Hepatic stellate cell (primary cell): ENCODE data around the gene DRAXIN.

ENCODE experiments used
- DNase-seq: peaks from one replicate; pipeline ENCODE4 v3.0.0; 2011; ENCODE audit warnings: low spot score

The DRAXIN gene

DNA sequence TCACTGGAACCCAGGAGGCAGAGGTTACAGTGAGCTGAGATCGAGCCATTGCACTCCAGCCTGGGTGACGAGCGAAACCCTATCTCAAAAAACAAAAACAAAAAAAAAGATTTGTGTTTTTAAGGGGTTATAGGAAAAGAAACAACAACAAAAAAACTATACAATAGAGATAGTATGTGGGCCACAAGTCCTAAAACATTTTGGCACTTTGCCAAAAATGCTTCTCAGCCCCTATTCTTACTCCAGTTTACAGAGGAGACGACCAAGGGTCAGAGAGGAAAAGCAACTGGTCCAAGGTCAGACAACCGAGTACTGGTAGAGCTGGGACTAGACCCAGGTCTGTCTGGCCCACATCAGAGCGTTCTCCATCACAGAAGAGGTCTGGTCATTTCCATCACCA lies 33.9 kb upstream of the DRAXIN start:
- no peak for DNase-seq

DNA sequence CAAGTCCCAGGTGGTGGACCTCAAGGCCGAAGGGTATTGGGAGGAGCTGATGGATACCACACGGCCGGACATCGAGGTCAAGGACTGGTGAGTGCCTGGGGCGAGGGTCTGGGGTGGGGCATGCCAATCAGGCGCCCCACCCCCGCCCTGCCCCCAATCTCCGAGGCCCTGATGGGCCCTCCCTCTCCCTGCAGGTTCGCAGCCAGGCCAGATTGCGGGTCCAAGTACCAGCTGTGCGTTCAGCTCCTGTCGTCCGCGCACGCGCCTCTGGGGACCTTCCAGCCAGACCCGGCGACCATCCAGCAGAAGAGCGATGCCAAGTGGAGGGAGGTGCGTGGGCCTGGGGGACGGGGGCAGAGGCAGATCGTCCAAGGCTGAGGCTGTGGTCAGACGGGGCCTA lies 33.0 kb upstream of the DRAXIN start:
- no peak for DNase-seq

DNA sequence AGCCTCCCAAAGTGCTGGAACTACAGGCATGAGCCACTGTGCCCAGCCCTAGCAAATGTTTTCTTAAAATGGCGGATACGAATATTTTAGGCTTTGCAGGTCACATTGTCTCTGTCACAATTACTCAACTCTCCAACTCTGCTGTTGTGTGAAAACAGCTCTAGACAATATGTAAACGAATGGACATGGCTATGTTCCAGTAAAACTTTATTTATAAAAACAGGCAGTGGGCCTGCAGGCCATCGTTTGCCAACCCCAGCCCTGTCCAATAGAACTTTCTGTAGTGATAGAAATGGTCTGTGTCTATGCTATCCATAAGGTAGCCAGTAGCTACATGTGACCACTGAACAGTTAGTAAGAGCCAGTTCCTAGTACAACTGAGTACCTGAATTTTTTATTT lies 31.8 kb upstream of the DRAXIN start:
- no peak for DNase-seq

DNA sequence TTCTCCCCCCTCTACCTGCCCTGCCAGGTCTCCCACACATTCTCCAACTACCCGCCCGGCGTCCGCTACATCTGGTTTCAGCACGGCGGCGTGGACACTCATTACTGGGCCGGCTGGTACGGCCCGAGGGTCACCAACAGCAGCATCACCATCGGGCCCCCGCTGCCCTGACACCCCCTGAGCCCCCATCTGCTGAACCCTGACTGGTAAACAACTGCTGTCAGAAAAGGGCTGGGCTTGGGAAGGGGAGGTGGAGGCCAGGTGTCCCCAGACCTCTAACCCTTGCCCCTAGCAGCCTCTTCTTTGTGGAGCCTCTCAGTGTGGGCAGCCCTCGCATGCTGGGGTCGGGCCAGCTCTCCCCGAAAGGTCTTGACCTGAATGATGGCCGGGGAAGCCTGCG lies 30.4 kb upstream of the DRAXIN start:
- no peak for DNase-seq

DNA sequence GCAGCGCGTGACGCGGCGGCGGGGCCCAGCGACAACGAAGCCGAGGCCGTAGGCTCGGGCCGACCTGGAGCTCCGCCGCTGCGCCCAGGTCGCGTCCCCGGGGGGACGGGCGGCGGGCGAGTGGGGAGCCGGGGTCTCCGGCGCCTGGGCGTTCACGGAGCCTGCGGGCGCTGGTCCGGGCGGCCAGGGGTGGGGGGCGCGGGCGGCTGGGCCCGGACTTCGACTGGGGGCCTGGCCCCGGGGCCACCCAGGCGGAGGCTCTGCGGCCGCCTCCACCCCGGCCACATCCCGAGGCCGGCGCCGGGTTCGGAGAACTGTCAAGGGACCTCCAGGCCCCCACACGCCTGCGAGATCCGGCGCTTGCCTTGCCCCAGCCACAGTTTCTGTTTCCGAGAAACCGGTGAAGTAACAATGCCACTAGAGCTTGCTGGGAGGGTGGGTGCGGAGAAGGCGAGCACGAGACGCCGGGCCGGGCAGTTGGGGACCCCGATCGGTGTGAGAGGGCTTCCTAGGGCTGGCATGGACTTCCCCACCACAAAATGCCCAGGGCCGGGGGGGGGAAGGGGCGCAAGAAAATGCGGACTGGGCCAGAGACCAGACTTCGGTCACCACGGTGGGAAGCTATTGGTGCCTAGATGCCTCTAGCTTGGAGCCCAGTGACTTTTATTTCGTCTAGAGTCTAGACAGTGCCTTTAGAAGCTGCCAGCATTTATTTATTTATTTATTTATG lies 27.0 kb upstream of the DRAXIN start:
- peak; percentile 56 for DNase-seq

DNA sequence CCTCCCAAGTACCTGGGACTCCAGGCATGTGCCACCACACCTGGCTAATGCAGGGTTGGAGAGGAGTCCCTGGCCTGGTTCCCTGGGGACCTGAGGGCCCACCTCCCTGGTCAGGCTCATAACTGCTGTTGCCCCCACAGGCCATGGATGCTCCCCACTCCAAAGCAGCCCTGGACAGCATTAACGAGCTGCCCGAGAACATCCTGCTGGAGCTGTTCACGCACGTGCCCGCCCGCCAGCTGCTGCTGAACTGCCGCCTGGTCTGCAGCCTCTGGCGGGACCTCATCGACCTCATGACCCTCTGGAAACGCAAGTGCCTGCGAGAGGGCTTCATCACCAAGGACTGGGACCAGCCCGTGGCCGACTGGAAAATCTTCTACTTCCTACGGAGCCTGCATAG lies 23.0 kb upstream of the DRAXIN start:
- no peak for DNase-seq

DNA sequence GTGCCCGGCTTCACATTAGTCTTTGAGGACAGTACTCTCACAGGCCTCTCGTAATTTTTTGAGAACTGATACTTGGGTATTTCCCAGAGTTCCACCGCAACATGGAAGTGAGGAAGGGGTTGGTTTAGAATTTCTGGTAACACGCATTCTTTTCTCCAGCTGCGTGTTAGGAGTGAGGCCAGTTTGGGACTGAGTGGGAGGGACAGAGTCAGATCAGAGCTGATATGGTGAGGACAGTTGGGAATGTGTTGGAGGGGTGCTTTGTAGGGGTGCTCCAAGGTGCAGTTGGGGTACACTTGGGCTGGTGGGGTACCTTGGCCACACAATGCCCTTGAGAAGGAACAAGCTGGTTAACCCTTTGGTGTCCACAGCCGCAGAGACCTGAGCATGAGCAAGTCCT lies 20.8 kb upstream of the DRAXIN start:
- DNase-seq, result no peak

DNA sequence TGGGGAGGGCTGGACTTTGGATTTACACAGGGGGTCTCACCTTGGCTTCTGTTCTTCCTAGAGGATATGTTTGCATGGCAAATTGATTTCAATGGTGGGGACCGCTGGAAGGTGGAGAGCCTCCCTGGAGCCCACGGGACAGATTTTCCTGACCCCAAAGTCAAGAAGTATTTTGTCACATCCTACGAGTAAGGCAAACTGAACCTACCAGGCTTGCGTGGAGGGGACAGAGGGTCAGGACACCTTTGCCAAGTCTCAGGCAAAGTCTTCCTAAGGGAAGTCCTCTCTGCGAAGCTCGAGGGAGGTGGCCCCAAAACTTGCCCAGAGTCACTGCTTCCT lies 20.3 kb upstream of the DRAXIN start:
- DNase-seq, result no peak

DNA sequence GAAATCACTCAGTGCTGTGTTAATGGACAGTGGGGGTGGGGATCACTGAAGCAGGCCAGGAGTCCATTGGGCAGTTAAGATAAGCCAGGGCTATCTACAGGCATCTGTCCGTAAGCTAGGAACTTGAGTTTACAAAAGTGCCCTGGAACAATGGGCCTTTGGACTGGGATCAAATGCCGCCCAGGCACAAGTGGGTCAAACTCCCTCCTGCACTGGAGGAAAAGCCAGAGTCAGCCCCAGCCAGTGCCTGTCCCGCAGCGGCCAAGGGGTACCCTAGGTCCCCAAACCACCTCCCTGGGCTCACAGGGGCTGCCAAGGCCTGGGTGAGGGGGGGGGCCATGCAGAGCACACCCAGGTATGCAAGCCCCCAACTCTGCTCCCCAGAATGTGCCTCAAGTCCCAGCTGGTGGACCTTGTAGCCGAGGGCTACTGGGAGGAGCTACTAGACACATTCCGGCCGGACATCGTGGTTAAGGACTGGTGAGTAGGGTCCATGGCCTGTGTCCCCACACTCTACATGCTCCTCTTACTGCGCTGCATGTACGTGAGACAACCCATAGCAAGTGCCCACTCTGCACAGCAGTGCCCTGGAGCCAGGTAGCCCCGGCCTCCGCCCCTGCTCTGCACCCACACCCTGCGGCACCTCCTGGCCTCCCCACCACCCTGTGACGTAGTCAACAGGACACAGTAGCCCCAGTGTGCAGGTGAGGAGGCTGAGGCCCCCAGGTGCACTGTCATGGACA lies 19.8 kb upstream of the DRAXIN start:
- no peak for DNase-seq

DNA sequence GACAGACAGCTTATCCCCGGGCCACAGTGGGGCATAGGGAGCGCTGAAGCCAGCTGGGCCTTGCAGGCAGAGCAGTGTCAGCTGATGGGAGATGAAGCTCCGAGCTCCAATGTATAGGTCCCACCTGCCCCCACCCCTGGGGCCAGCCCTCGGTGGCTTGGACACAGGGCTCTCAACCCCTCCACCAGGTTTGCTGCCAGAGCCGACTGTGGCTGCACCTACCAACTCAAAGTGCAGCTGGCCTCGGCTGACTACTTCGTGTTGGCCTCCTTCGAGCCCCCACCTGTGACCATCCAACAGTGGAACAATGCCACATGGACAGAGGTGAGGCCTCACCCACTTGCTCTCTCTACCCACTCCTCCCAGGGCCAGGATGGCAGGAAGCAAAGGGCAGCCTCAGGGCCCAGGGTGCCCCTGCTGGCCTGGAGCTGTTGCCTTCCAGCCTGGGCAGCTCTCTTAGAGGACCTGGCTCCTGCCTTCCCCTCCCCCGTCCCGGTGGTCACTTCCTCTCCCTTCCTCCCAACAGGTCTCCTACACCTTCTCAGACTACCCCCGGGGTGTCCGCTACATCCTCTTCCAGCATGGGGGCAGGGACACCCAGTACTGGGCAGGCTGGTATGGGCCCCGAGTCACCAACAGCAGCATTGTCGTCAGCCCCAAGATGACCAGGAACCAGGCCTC lies 18.3 kb upstream of the DRAXIN start:
- DNase-seq, result no peak

DNA sequence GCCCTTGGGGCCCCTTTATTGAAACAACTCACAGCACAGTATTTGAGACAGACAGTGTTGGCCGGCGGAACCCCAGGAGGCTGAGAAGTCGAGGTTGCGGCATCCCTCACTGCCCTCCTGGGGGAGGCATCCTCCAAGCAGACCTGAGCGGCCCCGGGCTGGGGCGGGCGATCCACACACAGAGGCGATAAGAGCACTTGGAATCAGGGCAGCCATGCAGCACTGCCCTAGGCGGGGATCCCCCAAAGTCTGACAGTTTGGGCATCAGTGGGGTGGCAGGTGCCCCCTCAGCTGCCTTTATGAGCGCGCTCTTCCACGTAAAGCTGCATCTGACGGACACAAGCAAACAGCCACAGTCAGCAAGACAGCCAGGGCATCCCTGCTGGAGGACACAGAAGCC lies 17.0 kb upstream of the DRAXIN start:
- no peak for DNase-seq

DNA sequence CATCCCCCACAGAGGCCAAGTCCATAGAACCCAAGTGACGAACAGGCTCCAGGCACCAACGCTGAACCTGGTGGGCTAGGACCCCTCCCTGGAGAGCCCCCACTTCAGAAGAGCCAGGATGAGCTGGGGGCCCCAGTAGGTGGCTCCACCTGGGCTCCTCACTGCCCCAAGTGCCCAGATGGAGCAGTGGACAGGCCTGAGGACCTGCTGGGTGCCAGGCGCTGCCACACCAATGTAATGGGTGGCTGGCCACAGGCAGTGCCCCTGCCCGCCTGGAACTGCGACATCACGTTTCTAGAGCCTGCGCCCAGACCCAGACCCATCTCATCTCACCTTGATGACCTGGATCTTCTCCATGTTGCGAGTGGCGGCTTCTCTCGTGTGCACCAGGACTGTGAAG lies 16.2 kb upstream of the DRAXIN start:
- no peak for DNase-seq

DNA sequence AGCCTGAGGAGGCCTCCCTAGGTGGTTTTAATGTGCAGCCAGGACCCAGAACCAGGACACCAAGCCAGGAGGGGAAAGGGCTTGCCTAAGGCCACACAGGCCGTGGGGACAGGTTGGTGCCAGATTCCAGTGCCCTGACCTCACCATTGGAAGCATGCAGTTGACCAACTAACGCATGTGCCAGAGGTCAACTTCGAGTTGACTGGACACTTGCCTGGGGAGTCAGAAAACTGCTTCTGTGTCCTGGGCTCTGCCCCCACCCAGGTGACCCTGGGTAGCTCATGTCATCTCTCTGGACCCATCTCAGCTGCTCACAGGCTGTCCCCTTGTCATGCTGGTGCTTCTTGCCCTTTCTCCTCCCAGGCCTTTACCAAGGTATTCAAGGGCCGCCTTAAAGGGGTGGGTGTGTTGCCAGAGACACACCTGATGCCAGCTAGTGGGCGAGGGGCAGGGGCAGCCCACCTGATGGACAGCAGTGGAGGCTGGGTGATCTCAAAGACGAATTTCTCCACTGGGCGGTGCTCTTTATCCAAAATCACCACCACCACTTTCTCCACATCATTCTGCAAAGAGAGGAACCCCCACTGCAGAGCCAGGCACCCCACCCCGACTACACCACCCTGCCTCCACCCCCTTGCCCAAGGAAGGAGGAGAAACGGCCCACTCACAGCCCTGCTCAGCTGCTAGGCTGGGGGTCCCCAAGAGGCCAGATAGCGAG lies 15.0 kb upstream of the DRAXIN start:
- DNase-seq, result no peak

DNA sequence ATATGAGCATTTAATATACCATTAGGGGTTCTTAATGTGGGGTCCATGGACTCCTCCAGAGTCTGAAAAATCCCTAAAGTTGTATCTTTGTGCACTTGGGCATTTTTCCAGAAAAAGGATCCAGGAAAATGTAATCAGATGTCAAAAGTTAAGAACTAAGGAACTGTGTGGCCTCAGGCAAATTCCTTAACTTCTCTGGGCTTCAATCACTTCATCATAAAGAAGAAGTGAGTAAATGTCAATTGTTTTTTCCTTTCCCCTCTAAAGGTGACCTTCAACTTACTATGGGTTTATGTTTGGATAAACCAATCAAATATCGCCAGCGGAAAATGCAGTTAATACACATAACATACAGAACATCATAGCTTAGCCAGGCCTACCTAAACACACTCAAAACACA lies 13.1 kb upstream of the DRAXIN start:
- no peak for DNase-seq

DNA sequence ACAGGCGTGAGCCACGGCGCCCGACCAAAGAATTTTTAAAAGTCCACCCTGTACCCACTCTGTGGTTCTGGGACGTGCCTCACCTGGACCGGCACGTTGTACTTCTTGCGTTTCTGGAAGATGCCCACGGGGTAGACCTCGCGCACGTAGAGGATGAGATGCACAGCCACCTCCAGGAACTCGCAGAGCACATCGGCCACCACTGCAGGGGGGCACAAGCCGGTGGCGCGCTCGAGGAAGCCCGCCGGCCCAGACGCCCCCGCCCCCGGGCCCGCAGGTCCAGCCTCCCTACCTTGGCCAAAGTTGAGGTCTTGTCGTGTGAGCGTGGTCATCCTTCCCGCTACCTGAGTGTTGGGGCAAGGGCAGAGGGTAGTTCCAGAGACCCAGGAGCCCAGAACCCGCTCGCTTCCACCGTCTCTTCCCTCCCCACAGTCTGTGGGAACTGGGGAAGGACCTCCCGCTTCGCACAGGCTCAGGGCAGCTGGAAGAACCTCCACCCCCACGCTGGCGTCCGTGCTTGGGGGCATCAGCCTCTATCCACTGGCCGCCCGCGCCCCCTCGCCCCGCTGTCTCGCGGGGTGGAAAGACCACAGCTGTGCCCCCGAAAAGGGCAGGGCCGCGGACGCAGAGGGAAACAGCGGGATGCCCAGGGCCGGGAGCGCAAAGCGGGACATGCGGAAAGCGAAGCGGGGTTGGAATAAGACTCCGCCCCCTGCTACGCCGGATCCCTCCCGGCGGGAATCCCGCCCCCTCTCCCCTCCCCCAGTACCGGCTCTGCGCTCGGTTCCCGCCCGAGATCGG lies 11.0 kb upstream of the DRAXIN start:
- DNase-seq, result no peak

DNA sequence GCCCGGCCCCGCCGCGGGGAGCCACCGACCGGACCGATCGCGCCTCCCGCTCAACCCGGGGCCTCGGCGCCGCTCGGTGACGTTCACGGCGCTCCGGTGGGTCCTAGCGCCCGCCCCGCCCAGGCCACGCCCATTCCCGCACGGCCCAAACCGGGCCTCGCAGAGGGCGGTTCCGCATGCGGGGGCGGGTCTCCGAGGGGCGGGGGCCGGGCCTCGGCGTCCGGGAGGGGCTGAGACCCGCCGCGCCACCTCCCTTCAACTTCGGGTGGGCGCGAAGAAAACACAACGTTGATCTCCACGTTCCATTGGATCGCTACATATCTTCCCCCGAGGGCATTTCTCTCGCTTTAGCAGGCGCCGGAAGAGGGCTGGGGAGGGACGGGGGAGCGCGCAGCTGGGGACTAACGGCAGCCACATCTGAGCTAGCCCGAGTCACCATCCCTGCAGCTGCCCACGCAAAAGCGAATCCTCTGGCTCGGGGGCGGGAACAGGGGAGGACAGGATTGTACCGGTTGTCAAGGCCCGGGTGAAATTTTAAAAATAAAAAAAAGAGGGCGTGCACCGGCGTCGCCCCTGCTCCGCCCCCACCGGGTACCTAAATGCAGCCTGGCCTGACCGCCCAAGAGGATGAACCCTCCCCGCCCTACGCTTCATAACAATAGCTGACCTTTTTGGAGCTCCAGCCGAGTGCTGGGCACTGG lies 10.3 kb upstream of the DRAXIN start, which contains the start of gene MAD2L2:
Gene MAD2L2, minus strand, starts transcription at position 78 of the 701 bp plus-strand sequence. CDS start 547 bp downstream, outside the sequence.
- peak; percentile 96 for DNase-seq

DNA sequence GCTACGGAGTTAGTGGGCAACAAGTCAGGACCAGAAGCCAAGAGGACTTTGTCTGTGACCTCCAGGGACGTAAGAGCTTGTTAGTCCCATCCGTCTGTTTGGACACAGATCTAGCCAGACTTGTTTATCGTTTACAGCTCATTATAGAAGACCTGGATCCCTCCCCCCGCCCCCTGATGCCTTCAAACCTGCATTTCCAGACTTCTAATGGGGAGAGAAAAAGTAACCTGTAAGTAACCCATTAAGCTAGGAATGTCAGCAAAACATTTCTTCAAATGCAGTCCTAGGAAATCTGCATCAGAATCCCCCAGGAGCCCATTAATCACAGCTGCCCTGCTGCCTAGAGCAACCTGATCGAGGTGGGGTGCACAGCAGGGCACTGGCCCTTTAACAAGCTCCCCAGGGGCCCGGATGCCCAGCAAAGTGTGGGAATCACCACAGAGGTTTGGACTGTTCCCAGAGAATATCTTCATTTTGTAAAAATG lies 9.2 kb upstream of the DRAXIN start:
- DNase-seq, result no peak

DNA sequence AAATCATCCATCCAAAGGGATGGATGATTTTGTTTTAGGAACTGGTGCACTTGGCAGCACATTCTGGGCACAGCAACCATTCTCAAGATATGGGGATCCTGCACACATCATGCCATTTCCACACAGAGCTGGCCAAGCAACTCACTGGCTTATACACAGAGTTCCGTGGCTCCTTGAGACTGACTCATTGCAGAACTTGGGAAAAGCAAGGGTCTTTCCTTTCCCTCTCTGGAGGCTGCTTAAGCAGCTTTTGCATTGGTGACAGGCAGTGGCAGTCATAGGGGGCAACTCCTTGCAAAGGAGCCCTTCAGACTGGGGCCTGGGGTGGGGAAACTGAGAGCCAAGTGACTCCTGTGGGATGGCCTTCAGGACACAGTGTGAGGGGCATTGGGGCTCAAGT lies 8.7 kb upstream of the DRAXIN start:
- no peak for DNase-seq

DNA sequence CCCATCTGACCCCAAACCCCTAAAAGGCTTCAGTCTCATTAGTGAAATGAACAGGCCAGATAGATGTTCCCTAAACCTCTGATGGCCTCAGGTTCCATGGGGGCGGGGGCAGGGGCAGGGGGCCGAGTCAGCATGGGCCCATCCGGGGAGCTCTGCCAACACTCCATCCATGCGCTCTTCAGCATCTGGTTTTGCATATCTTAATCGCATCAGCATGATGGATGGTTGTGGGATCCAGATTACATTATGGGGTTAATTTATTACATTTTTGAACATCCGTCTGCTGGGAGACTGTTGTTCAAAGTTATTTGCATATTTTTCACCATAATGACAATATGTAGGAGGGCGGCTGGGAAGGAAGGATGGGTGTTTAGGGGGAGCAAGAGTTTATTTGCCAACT lies 7.4 kb upstream of the DRAXIN start:
- DNase-seq, result no peak

DNA sequence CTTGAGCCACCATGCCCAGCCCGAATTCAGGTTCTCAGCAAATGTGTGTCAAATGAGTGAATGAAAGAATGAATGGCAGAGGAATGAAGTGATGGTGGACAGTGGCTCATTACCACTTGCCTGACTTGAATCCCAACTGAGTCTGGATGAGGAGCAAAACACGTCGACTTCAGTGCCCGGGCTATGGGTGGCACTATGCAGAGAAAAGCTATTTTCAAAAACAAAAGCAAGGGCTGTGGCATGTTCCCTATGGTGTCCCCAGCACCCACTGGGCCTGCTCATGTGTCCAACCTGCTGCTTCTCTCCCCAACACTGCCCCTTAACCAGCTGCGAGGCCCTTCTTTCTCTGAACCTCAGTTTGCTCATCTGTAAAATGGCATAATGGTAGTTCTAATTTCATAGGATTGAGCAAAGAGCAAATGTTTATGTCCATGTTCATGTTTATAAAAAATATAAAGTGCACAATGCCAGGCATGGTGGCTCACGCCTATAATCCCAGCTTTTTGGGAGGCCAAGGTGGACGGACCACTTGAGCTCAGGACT lies 6.2 kb upstream of the DRAXIN start:
- DNase-seq, result no peak

DNA sequence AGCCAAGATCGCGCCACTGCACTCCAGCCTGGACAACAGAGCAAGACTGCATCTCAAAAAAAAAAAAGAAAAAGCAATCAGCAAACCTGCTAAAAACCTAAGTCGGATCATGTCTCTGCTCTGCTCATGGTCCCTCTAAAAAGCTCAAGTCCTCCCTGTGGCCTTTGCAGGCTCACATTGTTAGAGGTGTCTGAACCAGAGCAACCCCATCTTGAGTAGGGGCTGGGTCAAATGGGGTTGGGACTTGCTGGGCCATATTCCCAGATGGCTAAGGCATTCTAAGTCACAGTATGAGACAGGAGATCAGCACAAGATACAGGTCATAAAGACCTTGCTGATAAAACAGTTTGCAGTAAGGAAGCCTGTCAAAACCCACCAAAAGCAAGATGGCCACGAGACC lies 3.0 kb upstream of the DRAXIN start:
- DNase-seq, result no peak
